ENCODE results near the gene TRIM45.
"Not testable (repeated sequence)": the region's sequence is repeated elsewhere in the genome, so short reads cannot be mapped to it uniquely, and the experiment has no call there.

The TRIM45 gene

DNA sequence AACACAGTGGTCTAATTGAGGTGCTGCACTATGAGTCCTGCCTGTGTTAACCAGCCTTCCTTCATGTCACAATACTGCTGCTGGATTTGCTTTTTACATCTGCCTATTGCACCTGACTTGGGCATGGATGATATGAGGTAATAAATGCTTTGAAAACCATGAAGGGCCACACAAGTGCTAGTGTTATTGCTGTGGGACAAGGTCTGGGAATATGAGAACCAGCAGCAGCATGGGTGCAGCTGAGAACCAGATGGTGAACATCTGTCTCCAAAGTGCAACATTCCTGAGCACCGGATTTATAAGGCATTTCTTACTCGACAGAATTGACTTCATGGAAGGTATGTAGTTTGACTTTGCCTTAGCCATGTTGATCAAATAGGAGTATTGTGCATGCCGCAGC is 16.6 kb downstream of the TRIM45 start:
- in situ Hi-C loops (cut with MboI; ENCODE audit: low sequenced_read_pairs): no loop called here

DNA sequence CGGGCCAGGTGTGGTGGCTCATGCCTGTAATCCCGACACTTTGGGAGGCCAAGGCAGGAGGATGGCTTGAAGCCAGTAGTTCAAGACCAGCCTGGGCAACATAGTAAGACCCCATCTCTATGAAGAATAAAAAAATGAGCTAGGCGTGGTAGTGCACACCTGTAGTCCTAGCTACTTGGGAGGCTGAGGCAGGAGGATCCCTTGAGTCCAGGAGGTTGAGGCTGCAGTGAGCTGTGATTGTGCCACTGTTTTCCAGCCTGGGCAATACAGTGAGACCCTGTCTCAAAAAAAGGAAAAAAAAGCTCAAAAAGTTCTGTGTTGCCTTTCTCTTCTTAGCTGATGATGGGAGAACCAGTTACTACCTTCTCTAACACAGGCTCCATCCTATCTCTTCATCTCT is 19.7 kb downstream of the TRIM45 start:
- in situ Hi-C loops (cut with MboI; ENCODE audit: low sequenced_read_pairs): not testable (repeated sequence)

DNA sequence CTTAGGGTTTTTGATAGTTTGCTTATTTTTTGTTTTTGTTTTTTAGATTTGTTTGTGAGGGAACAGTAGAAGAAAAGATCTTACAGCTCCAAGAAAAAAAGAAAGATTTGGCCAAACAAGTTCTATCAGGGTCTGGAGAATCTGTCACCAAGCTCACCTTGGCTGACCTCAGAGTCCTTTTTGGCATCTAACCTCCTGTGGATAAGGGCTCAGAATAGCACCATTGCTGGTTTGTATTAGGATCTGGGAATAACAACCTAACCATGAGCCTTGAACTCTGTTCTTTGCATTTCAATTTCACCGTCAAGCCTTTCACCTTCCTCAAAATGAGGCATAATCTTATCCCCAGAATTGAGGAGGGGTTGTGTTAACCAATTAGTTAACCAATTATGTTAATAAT is 20.2 kb downstream of the TRIM45 start:
- in situ Hi-C loops (cut with MboI; ENCODE audit: low sequenced_read_pairs): no loop called here

DNA sequence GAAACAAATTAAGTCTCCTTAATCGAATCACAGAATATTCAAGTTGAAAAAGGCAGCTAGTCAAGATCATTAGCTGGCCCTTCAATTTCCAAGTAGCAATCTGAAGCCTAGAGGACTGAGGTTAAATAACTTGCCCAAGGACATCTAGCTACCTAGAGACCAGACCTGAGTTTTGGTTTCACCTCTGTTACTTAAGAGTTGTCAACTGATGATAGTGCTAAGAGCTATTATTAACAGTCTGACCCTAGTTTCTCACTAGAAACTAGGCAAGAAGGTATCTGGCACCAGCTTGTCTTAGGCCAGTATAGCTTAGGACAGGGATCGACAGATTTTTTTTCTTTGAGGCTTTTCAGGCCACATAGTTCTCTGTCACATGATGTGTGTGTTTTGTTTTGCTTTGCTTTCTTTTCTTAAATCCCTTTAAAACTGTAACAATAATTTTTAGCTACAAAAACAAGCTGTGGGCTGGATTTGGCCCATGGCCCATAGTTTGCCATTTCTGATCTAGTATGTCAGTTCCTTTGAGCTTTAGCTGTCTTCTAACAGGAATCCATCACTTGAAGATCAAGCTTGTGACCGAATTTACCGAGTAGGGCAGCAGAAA is 23.2 kb downstream of the TRIM45 start:
- in situ Hi-C loops (cut with MboI; ENCODE audit: low sequenced_read_pairs): no loop called here

DNA sequence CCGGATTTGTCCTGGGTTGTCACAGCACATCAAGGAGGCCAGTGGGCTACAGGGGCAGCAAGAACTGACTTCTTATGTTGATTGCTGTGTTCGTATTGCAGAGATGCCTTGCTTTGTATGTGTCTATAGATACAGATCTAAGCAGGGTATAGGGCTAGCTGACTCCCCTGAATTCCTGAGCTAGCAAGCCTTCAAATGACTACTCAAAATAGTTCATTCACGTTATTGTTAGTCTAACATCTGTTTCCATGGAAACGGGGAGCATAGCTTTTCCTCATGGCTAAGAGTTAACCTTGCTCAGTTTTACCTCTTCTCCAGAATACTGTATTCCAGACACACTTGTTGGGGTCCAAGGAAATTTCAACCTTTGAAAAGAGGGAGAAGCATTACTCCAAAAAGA is 24.1 kb downstream of the TRIM45 start:
- in situ Hi-C loops (cut with MboI; ENCODE audit: low sequenced_read_pairs): no loop called here

DNA sequence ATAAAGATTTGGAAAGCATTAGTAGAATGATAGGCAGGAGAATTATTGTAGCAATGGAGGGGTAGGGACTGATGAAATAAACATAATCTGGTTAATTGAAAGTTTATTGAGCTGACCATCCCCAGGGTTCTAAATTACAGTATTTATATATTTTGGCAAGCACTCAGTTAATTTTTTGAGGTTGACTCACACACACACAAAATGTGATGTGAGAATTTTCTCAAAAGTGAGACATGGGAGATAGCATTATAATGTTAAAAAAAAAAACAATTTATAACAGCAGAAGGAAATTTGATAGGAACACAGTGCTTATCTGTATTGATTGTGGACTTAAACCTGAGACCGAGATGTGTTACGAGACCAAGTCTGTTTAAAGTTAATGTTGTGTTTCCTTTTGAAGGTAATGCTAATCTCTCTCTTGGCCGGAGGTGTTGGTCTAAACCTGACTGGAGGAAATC is 24.6 kb downstream of the TRIM45 start:
- in situ Hi-C loops (cut with MboI; ENCODE audit: low sequenced_read_pairs): no loop called here

DNA sequence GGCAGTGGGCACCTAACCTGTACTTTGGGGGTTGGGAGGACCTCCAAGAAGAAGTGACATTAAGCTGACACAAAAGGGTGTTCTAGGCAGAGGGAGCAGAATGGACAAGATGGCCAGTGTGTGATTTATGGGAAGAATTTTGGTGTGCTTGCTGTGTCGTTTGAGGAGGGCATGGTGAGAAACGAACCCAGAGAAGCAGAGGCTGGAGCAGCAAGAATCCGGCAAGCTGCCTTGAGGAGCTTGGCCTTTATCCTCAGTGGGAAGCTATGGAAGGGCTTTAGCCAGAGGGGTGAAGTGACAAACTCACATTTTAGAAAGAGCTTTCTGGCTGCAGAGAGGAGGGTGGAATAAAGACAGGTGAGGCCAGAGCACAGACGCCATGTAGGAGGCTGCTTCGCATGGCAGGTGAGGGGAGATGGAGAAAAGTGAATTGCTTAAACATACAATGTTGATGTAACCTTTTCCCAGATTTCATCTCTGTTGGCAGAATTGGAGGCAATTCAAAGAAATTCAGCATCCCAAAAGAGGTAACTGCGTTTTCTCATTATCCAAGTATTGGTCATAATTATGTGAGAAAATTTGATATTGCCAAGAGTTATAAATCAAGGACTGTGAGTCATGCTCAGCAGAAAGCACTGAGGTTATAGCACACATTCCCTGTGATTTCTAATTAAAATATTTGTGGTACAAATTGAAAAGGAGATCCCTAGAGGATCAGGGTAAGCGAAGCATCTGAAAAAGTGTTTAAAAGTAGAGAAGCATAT is 26.5 kb downstream of the TRIM45 start:
- in situ Hi-C loops (cut with MboI; ENCODE audit: low sequenced_read_pairs): no loop called here

DNA sequence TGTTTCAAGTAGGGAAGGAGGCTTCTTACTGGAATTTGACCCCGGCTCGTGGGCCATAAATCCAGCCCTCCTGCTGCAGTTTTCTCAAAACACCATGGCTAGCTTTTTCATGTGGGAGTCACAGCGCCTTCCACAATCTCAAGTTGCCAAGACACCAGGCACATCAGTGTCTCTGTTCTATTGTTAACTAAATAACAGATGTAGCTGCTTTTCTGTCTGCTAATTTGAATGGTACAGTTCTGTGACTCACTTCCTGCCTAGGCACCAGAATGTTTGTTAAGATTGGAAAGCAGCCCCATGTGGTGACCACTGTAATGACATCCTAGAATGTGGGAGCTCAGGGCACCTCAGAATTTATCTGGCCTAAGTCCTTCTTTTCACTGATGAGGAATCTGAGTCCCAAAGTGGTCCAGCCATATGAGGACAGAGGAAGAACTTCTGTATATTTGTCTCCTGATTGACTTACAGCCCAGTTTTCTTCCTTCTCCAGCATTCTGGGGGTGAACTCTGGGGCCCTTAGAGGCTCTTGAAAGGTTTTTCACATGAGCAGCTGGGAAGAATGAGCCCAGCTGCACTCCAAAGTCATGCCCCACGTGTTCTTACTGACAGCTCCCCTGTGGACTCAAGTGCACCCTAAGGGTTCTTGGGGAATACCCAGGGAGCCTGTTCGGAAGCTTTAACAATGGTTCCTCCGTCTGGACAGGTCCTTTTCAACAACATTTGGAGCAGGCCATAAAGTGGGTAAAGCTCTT is 27.5 kb downstream of the TRIM45 start:
- in situ Hi-C loops (cut with MboI; ENCODE audit: low sequenced_read_pairs): no loop called here

DNA sequence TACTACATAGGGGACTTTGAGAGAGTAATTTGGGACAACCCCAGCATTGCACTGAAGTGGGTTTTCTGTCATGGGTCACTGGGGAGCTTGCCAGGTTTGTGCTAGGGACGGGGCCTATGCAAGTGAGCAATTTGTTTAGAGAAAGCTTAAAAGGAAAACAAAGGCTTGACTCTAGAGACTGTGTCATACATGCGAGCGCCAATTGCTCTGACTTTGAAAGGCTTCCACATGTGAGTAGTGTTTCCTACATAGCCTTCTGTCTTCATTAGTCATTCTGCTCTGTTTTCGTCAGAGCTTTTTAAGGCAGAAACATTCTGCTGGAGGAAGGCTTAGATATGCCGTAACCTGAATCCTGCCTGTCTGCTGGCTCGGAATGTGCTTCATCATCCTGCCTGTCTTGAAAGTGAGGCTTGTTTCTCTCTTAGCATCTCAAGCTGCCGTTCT is 28.4 kb downstream of the TRIM45 start:
- in situ Hi-C loops (cut with MboI; ENCODE audit: low sequenced_read_pairs): no loop called here

DNA sequence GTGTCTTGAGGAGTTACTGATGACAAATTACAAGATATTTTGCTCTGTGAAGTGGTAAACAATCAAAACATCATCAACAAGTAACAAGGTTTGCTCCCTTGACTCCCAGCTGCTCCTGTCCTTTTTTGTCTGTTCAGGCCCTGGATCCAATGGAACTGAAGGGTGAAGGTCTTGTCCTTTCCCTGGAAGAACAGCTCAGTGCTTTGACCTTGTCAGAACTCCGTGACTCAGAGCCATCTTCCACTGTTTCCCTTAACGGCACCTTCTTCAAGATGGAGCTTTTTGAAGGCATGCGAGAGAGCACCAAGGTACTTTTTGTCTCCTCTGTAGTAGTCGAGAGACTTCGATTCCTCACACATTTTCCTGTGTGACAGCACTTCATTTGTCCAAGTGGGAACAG is 29.0 kb downstream of the TRIM45 start:
- in situ Hi-C loops (cut with MboI; ENCODE audit: low sequenced_read_pairs): no loop called here

DNA sequence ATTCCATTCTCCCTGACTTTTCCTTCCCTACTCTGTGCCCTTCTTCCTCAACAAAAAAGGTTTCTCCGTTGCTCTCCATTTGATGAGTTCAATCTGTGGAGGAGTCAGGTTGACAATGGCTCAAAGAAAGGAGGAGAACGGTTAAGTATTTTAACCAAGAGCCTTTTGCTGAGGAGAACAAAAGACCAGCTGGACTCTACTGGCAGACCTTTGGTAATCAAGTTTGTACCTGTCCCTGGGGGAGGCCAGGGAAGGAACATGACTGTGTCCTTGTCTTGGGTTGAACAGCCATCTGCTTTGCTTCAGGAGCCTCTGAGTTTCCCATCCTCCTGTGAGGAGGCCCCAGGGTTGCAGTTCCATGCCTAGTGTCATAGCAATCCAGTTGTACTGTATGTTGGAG is 31.6 kb downstream of the TRIM45 start:
- in situ Hi-C loops (cut with MboI; ENCODE audit: low sequenced_read_pairs): no loop called here

DNA sequence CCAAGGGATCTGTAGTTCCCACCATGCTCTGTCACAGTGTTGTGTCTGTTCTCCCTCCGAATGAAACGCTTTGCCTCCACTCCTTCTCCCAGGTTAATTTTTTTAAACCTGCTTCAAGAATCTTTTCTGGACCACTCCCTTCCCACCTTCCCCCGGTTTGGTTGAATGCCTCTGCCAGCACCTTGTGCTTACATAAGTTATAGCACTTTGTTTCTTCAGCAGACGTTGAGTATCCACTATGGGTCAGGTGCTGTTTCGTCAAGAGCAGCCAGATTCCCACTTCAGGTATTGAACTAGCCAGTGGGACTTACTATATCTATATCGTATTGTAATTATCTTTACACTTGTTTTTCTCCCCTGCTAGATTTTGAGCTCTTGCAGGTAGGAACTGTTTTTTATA is 33.9 kb downstream of the TRIM45 start:
- in situ Hi-C loops (cut with MboI; ENCODE audit: low sequenced_read_pairs): no loop called here

DNA sequence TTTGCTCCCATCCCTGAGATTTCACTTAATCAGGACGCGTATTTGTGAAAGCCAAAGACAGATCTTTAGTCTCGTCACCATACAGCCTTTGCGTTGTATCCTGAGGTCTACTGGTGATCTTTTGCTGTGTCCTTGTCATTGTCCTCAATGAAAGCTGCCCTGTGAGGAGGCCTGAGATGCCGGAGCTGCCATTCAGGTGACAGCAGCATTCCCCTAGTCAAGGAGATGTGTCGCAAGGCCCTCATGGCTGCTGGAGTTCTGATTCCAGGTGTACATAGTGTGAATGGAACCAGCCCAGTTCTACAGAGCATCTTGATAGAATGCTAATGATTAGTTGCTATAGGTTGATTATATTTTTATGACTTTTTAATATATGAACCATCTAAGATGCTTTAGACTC is 37.3 kb downstream of the TRIM45 start:
- in situ Hi-C loops (cut with MboI; ENCODE audit: low sequenced_read_pairs): no loop called here

DNA sequence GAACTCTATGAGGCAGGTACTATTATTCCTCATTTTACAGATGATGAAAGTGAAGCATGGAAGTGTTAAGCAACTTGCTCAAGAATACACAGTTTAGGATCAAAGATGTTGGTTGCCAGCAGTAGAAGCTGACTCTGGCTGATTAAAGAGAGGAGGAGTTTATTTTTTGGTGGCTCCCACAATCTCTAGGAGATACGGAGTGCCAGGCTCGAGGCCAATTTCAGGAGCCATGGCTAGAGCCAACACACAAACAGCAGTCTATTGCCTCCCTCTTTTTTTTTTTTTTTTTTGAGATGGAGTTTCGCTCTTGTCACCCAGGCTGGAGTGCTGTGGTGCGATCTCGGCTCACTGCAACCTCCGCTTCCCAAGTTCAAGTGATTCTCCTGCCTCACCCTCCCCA is 41.8 kb downstream of the TRIM45 start:
- in situ Hi-C loops (cut with MboI; ENCODE audit: low sequenced_read_pairs): no loop called here

DNA sequence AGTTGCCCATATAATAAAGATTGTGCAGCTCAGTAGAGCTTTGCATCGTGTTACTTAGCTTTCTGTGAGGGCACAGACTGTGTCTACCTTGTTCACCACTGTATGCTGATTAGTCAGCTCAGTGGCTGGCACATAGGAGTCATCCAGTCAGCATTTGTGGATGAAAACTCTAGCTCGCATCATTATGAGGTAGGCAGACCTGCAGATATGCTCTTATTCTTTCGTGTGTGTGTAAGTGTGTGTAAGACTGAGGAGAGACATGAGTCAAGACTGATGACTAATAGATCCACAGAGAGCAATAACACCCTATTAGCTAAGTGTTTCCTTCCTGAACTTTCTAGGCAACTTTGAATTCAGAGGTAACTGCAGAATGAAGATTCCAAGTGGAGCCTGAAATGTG is 44.3 kb downstream of the TRIM45 start:
- in situ Hi-C loops (cut with MboI; ENCODE audit: low sequenced_read_pairs): no loop called here

DNA sequence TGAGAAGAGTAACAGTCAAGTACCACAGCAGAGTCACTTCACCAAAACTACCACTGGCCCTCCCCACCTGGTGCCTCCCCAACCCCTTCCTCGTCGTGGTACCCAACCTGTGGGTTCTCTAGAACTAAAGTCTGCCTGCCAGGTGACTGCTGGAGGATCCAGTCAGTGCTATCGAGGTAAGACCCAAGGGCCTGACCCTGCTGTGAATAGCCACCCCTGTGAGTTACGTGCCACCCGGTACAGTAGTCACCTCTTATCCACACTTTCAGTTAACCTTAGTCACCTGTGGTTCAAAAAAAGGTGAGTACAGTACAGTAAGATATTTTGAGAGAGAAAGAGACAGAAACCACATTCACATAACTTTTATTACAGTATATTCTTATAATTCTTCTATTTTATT is 44.9 kb downstream of the TRIM45 start:
- in situ Hi-C loops (cut with MboI; ENCODE audit: low sequenced_read_pairs): no loop called here

DNA sequence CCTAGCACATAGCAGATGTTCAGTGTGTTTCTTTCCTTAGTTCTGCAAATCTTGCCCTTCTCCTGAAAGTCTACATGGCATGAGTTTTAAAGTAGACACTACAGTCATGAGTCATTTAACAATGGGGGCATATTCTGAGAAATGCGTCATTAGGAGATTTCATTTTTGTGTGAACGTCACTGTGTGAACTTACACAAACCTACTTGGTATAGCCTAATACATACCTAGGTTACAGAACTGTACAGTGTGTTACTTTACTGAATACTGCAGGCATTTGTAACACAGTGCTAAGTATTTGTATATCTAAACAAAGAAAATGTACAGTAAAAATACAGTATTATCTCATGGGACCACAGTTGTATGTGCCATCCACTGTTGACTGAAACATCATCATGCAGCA is 51.4 kb downstream of the TRIM45 start:
- in situ Hi-C loops (cut with MboI; ENCODE audit: low sequenced_read_pairs): no loop called here

DNA sequence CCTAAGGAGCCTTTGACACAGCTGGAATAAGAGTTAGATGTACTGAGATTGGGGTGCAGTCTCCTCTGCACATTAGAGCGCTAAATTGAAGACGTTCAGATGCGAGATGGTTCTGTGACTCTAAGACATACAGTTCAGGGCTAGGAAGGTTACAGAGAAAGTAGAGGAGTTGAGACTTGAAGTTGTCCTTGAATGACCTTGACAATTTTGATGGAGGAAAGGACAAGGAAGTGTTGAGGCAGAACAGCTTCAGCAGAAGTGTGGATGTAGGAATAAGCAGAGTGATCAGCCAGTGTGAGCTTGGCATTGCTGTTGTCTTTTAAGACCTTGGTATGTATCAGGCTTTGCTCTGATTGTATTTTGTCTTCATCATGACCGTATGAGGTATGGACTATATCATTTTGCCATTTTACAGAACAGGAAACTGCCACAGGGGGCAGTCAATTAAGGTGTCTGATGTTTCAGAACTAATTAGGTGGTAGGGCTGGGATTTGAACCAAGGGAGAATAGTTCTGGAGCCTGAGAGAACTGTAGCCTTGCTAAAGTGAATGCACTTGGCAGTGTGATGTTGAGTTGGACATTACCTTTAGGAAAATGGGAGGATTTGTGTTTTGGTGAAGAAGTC is 52.2 kb downstream of the TRIM45 start:
- in situ Hi-C loops (cut with MboI; ENCODE audit: low sequenced_read_pairs): no loop called here

DNA sequence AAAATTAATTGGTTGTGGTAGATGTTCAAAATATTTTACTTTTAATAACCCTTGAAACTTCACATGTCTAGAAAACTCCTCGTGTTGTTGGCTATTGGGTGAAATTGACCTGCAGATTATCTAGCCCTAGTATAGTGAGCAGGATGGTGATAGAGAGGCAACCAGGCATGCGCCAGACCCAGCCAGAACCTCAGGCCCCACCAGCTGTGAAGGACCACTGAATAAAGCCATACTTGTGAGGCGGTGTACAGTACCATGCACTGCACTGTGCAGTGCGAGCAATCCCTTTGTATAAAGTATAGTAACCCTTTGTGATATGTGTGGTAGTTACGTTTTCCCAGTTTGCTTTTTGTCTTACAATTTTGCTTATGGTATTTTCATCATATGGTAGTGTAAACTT is 53.0 kb downstream of the TRIM45 start:
- in situ Hi-C loops (cut with MboI; ENCODE audit: low sequenced_read_pairs): no loop called here

DNA sequence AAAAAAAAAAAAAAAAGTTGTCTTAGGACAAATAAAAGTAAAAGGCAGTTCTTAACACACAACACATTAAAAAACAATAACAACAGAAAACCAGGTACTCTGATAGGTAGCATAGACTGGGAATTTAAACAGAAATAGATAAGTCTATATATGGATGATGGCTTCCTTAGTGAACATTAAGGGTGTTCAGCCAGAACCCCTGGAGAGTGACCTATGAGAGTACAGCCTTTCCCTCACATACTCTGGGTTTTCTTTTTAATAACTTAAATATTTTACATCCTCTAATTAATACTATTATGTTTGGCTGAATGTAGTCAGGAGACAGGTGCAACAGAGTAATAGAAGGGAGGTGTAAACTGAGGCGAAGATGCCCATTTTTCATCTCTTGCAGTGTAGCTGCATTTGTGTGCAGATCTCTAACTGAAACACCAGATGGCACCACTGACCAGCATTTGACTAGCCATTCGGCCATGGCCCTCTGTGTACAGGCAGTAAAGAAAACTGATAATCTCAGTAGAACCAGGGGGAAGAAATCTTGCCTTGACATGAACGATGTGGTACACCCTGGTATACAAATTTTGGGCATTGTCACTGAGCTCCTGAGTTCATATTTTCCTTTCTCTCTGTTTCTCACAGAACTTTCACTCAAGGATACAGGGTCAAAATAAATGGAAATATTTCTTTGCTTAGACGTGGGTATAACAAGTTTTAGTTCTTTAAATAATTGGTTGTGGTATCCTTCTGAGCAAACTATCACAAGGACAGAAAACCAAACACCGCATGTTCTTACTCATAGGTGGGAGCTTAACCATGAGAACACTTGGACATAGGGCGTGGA is 53.8 kb downstream of the TRIM45 start:
- in situ Hi-C loops (cut with MboI; ENCODE audit: low sequenced_read_pairs): no loop called here

DNA sequence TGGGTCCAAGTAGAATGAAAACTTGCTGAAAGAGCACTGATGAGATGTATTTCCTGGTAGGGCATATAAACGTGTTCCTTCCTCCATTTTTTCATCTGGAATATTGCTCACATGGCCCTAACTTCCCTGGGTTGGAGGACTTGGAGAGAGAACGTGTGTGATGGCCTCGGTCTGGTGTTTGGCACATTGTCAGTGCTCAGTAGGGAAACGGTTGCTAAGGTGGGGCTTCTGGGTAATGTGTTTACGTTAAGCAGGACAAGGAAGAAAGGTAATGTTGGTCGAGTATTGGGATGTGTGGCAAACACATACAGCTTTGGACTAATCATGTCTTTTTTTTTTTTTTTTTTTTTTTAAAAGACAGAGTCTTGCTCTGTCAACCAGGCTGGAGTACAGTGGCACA is 55.2 kb downstream of the TRIM45 start:
- in situ Hi-C loops (cut with MboI; ENCODE audit: low sequenced_read_pairs): no loop called here

All from HL-60/S4 (cell line).